CD14-positive monocyte (primary cell): ENCODE results near the gene OXGR1. TPM values are rescaled to one million over a fixed set of nuclear protein-coding genes. Genes with fewer than 3 reads are reported as not detected.

ENCODE experiments used
- DNase-seq, 3 donors: peaks; one replicate each; pipeline ENCODE4 v3.0.0-alpha.2; 2011 to 2022
- H2AFZ ChIP-seq: 2 replicates; pipeline ENCODE4 v1.6.0; 2012; ENCODE audit warnings: mild to moderate bottlenecking, low read depth, low read length, inconsistent platforms; ENCODE audit not compliant: insufficient read depth, poor library complexity, severe bottlenecking
- H3K27ac ChIP-seq, 2 donors: 1 replicate in 1 of 2; 2 replicates in 1 of 2; pipeline ENCODE4 v1.5.1; 2012 to 2013; ENCODE audit warnings: low read length in 2 of 2, control low read depth in 1 of 2, inconsistent platforms in 1 of 2, low read depth in 1 of 2, mild to moderate bottlenecking in 1 of 2
- H3K27me3 ChIP-seq, 2 donors: one replicate each; pipeline versions ENCODE4 v1.6.0 to v1.6.1; 2011 to 2013; ENCODE audit warnings: low read length in 2 of 2; ENCODE audit not compliant: control insufficient read depth in 2 of 2, insufficient read depth in 2 of 2
- H3K36me3 ChIP-seq, 2 donors: replicated peaks in 1 of 2; 1 replicate in 1 of 2; 2 replicates in 1 of 2; pipeline versions ENCODE4 v1.5.1 to v1.6.1; 2012 to 2013; ENCODE audit warnings: low read length in 2 of 2, control low read depth in 1 of 2, inconsistent platforms in 1 of 2, mild to moderate bottlenecking in 1 of 2; ENCODE audit not compliant: insufficient read depth in 2 of 2, control insufficient read depth in 1 of 2
- H3K4me1 ChIP-seq, 2 donors: 1 replicate in 1 of 2; 2 replicates in 1 of 2; pipeline versions ENCODE4 v1.5.1 to v1.6.1; 2012 to 2013; ENCODE audit warnings: low read length in 2 of 2, control low read depth in 1 of 2, inconsistent platforms in 1 of 2, mild to moderate bottlenecking in 1 of 2, moderate library complexity in 1 of 2; ENCODE audit not compliant: insufficient read depth in 2 of 2, control insufficient read depth in 1 of 2
- H3K4me2 ChIP-seq: replicated peaks from 2 replicates; pipeline ENCODE3; 2012; ENCODE audit warnings: low read length, moderate library complexity, mild to moderate bottlenecking; ENCODE audit not compliant: poor library complexity, severe bottlenecking; ENCODE audit errors: extremely low read depth
- H3K4me3 ChIP-seq, 3 experiments: fragments of 200-600 bp in 1 of 3; sonication (generic) in 1 of 3; replicated peaks in 1 of 3; 1 replicate in 2 of 3; 2 replicates in 1 of 3; pipeline ENCODE4 v1.5.1; 2011 to 2013; ENCODE audit warnings: low read length in 3 of 3, mild to moderate bottlenecking in 3 of 3, control low read depth in 2 of 3, low read depth in 2 of 3, inconsistent platforms in 1 of 3, moderate library complexity in 1 of 3
- H3K79me2 ChIP-seq: 2 replicates; pipeline ENCODE4 v1.6.0; 2012; ENCODE audit warnings: mild to moderate bottlenecking, control low read depth, inconsistent platforms, low read length, moderate library complexity; ENCODE audit not compliant: insufficient read depth
- H3K9ac ChIP-seq: 2 replicates; pipeline ENCODE4 v1.6.0; 2017; ENCODE audit warnings: low read length, mild to moderate bottlenecking; ENCODE audit not compliant: insufficient read depth, poor library complexity, severe bottlenecking
- H3K9me3 ChIP-seq, 2 donors: replicated peaks in 1 of 2; 1 replicate in 1 of 2; 2 replicates in 1 of 2; pipeline versions ENCODE4 v1.5.1 to v1.6.1; 2012 to 2013; ENCODE audit warnings: low read length in 2 of 2, control low read depth in 1 of 2; ENCODE audit not compliant: control insufficient read depth in 1 of 2, insufficient read depth in 1 of 2
- H4K20me1 ChIP-seq: 2 replicates; pipeline ENCODE4 v1.6.0; 2012; ENCODE audit warnings: mild to moderate bottlenecking, low read length, control low read depth, moderate library complexity; ENCODE audit not compliant: insufficient read depth
- H3K27ac Mint-ChIP-seq, 7 donors: one replicate each; pipeline ENCODE4 v1.8.0; 2020; ENCODE audit warnings: mild to moderate bottlenecking in 7 of 7, mixed read lengths in 7 of 7, moderate library complexity in 6 of 7, inconsistent platforms in 2 of 7
- H3K27me3 Mint-ChIP-seq, 3 donors: one replicate each; pipeline ENCODE4 v1.8.0; 2021 to 2022; ENCODE audit warnings: low read depth in 3 of 3, mild to moderate bottlenecking in 3 of 3, mixed read lengths in 3 of 3, moderate library complexity in 3 of 3, inconsistent platforms in 1 of 3
- H3K36me3 Mint-ChIP-seq, 2 donors: one replicate each; pipeline ENCODE4 v1.8.0; 2020; ENCODE audit warnings: mixed read lengths in 2 of 2, inconsistent platforms in 1 of 2, mild to moderate bottlenecking in 1 of 2
- H3K4me1 Mint-ChIP-seq: one replicate; pipeline ENCODE4 v1.8.0; 2020; ENCODE audit warnings: mild to moderate bottlenecking, mixed read lengths
- H3K4me3 Mint-ChIP-seq, 2 donors: one replicate each; pipeline ENCODE4 v1.8.0; 2020; ENCODE audit warnings: mild to moderate bottlenecking in 2 of 2, mixed read lengths in 2 of 2, moderate library complexity in 1 of 2
- H3K9me3 Mint-ChIP-seq, 7 donors: one replicate each; pipeline ENCODE4 v1.8.0; 2020 to 2022; ENCODE audit warnings: mixed read lengths in 7 of 7, mild to moderate bottlenecking in 6 of 7, moderate library complexity in 6 of 7, inconsistent platforms in 2 of 7
- WGBS: methylation state at CpG from one replicate; pipeline ENCODE4 v1.1.5; 2013; ENCODE audit warnings: missing lambda C conversion rate; ENCODE audit not compliant: insufficient coverage; 5-methylcytosine and 5-hydroxymethylcytosine counted together
- intact Hi-C, 2 donors: fragments of 100-400 bp; cut with micrococcal nuclease; formaldehyde crosslinking; loops; one replicate each; pipeline versions ENCODE4 v1.15.0 to v1.15.1; 2023
- polyA plus RNA-seq, 3 donors: library from polyadenylated mRNA; depleted of rRNA in 1 of 3; unstranded in 2 of 3; stranded (reverse) in 1 of 3; fragments of 300-500 nt in 2 of 3; fragments of >200 nt in 1 of 3; fragmentation: Illumina TruSeq in 2 of 3; gene quantifications; 1 replicate in 2 of 3; 2 replicates in 1 of 3; pipeline ENCODE4 v1.2.3, GENCODE V29; 2012 to 2021
- TF ChIP-seq, protein P1 (sequence below): fragments of 200-600 bp; IDR thresholded peaks from one replicate; pipeline ENCODE4 v1.8.0; 2022; ENCODE audit warnings: antibody characterized with exemption, mild to moderate bottlenecking

The OXGR1 gene
- polyA plus RNA-seq, 3 donors = 0.22 to 0.27 TPM; not detected in 1

DNA sequence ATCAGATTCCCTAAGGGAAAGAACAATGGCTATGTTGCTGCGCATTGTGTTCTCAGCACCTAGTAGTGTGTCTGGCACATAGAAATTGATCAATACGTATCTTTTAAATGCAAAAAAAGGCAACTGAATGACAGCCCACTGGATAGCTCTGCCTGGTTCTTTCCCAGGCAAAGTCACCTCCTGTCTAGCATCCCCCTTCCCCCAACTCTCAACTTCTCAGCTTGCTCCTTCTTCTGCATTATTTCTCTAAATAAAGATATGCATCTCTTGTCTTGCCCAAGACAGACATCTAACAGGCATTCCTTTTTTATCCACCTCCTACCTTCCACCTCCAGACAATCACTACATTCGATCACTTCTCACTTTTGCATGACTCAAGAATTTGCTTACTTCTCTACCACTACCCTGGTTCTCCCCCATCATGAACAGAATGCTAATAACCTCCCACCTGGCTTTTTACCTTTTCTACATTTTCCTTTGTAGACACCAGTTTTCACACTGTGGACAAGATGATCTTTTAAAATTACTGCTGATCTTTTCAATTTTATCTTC lies 26.5 kb upstream of the OXGR1 start:
- TF ChIP-seq, protein P1, sequence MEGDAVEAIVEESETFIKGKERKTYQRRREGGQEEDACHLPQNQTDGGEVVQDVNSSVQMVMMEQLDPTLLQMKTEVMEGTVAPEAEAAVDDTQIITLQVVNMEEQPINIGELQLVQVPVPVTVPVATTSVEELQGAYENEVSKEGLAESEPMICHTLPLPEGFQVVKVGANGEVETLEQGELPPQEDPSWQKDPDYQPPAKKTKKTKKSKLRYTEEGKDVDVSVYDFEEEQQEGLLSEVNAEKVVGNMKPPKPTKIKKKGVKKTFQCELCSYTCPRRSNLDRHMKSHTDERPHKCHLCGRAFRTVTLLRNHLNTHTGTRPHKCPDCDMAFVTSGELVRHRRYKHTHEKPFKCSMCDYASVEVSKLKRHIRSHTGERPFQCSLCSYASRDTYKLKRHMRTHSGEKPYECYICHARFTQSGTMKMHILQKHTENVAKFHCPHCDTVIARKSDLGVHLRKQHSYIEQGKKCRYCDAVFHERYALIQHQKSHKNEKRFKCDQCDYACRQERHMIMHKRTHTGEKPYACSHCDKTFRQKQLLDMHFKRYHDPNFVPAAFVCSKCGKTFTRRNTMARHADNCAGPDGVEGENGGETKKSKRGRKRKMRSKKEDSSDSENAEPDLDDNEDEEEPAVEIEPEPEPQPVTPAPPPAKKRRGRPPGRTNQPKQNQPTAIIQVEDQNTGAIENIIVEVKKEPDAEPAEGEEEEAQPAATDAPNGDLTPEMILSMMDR = no peak
- Histone ChIP-seq H3K9me3 (no peaks in the 10 kb centered on the region), H3K36me3 (no peaks in the 10 kb centered on the region), H3K79me2 (no peaks in the 10 kb centered on the region), H3K27ac (no peak overlapping the region), H3K27me3 (peaks cover 36 to 58% of the 10 kb centered on the region in 2 donors), H3K4me2 (no peak overlapping the region), H3K4me1 (peaks cover under 1 to 4% of the 10 kb centered on the region in 2 donors), H2AFZ (no peak overlapping the region), H3K9ac (no peak overlapping the region), H4K20me1 (no peaks in the 10 kb centered on the region), H3K4me3 (no peak overlapping the region)
- WGBS = 72% methylated on average over 3 of the region's 3 CpGs
- Mint-ChIP-seq H3K27ac (no peak overlapping the region), H3K36me3 (no peaks in the 10 kb centered on the region), H3K4me3 (no peak overlapping the region), H3K27me3 (peaks cover 21 to 49% (median 36%) of the 10 kb centered on the region in 3 donors), H3K4me1 (peaks cover 4% of the 10 kb centered on the region), H3K9me3 (peaks cover 0 to 7% (median 0%) of the 10 kb centered on the region in 7 donors)
- intact Hi-C loops = no loop called here
- no peak for DNase-seq

DNA sequence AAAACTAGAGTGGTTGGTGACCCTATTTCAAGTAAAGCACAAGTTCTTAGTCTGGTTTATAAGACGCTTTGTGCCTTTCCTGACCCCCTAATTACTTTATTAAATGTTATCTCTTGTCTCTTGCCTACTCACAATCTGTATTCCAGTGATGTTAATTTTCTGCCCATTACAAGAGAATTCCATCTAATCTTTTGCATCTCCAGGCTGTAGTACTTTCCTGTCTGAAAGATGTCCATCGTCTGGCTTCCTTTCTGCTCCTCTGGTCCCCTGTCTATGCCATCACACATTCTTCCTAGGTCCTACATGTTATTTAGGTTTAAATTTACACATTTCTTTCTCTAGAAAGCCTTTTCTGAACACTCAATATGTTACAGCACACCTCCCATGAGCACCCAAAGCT lies 25.9 kb upstream of the OXGR1 start:
- TF ChIP-seq, protein P1 = no peak
- H3K79me2 ChIP-seq = no peaks in the 10 kb centered on the region
- Mint-ChIP-seq H3K9me3 (peaks cover 0 to 7% (median 0%) of the 10 kb centered on the region in 7 donors), H3K27ac (no peak overlapping the region), H3K27me3 (peaks cover 24 to 54% (median 36%) of the 10 kb centered on the region in 3 donors), H3K4me3 (no peak overlapping the region), H3K36me3 (no peaks in the 10 kb centered on the region), H3K4me1 (peaks cover 8% of the 10 kb centered on the region)
- H3K9me3 ChIP-seq = no peaks in the 10 kb centered on the region
- no peak overlapping the region for H3K27ac ChIP-seq
- no peak overlapping the region for H3K4me3 ChIP-seq
- no peak for DNase-seq
- no peak overlapping the region for H2AFZ ChIP-seq
- intact Hi-C loops = no loop called here
- H3K27me3 ChIP-seq = peaks cover 36 to 56% of the 10 kb centered on the region in 2 donors
- no peaks in the 10 kb centered on the region for H4K20me1 ChIP-seq
- no peak overlapping the region for H3K9ac ChIP-seq
- H3K36me3 ChIP-seq = no peaks in the 10 kb centered on the region
- H3K4me2 ChIP-seq = no peak overlapping the region
- H3K4me1 ChIP-seq = peaks cover 4 to 9% of the 10 kb centered on the region in 2 donors
- WGBS = 71% methylated on average over 1 of the region's 2 CpGs
